ENCODE measurements around the gene CLIC4.

GRCh38 chr1:24878045-24878444, 132.8 kb downstream of the CLIC4 start:
- TF ChIP-seq CTCF (IDR thresholded peaks at IDR 0.05 in 4 of 5, conservative IDR thresholded peaks at IDR 0.05 in 1 of 5) (no peak), POLR2A (IDR thresholded peaks at IDR 0.05) (no peak)
